Left ventricle myocardium inferior (tissue), 1 donor: ENCODE results near the gene CNGA3. TPM values are rescaled to one million over a fixed set of nuclear protein-coding genes. Genes with fewer than 3 reads are reported as not detected.

ENCODE experiments used
- DNase-seq: peaks from one replicate; pipeline ENCODE4 v3.0.0-alpha.2; 2020
- H3K27ac ChIP-seq: fragments of 200-600 bp; replicated peaks from 2 replicates; pipeline ENCODE4 v1.8.0; 2021
- H3K27me3 ChIP-seq: fragments of 200-600 bp; 2 replicates; pipeline ENCODE4 v1.8.0; 2021; ENCODE audit warnings: low read depth
- H3K36me3 ChIP-seq: fragments of 200-600 bp; 2 replicates; pipeline ENCODE4 v1.8.0; 2021
- H3K4me1 ChIP-seq: fragments of 200-600 bp; 2 replicates; pipeline ENCODE4 v1.8.0; 2021
- H3K4me3 ChIP-seq: fragments of 200-600 bp; 2 replicates; pipeline ENCODE4 v1.8.0; 2021; ENCODE audit warnings: mild to moderate bottlenecking, moderate library complexity
- H3K9me3 ChIP-seq: fragments of 200-600 bp; replicated peaks from 2 replicates; pipeline ENCODE4 v1.8.0; 2021
- CTCF ChIP-seq: fragments of 200-600 bp; IDR thresholded peaks from 2 replicates; pipeline ENCODE4 v1.8.0; 2021; ENCODE audit warnings: antibody characterized with exemption, mild to moderate bottlenecking, borderline replicate concordance
- intact Hi-C: fragments of 100-400 bp; cut with micrococcal nuclease; formaldehyde crosslinking; loops from one replicate; pipeline ENCODE4 v1.11.0; 2022
- total RNA-seq: library from RNA; stranded (reverse); fragmentation: NEBNext Ultra II Directional; extraction: Animal tissue kit (Norgen Biotek cat#: 25700); gene quantifications from one replicate; pipeline ENCODE4 v1.2.1, GENCODE V29; 2021
- donor health status: DM: no; HTN: yes; CAD: no; lungs with severe emphysema.

Gene CNGA3
- total RNA-seq, 1 donor from 2014 or later = not detected

- no peaks in the 10 kb centered on the region for H3K4me1 ChIP-seq
- no peaks in the 10 kb centered on the region for H3K36me3 ChIP-seq
- intact Hi-C loops = no loop called here
- peaks cover 41% of the 10 kb centered on the region for H3K27me3 ChIP-seq
- H3K27ac ChIP-seq = no peak overlapping the region
- DNase-seq = no peak
- no peak for TF ChIP-seq CTCF
- H3K4me3 ChIP-seq = no peak overlapping the region
- peaks cover 13% of the 10 kb centered on the region for H3K9me3 ChIP-seq
Measured at GRCh38 chr2:98372579-98372978, 26.3 kb downstream of the CNGA3 start.

- H3K36me3 ChIP-seq = no peaks in the 10 kb centered on the region
- no peak for DNase-seq
- H3K27ac ChIP-seq = no peak overlapping the region
- intact Hi-C loops = no loop called here
- H3K4me3 ChIP-seq = no peak overlapping the region
- H3K27me3 ChIP-seq = peaks cover 31% of the 10 kb centered on the region
- H3K4me1 ChIP-seq = peaks cover 14% of the 10 kb centered on the region
- TF ChIP-seq CTCF = no peak
- H3K9me3 ChIP-seq = no peaks in the 10 kb centered on the region
Measured at GRCh38 chr2:98374286-98374685, 28.0 kb downstream of the CNGA3 start.

- Histone ChIP-seq H3K4me1 (peaks cover 16% of the 10 kb centered on the region), H3K27ac (no peak overlapping the region), H3K36me3 (no peaks in the 10 kb centered on the region), H3K9me3 (no peaks in the 10 kb centered on the region), H3K27me3 (peaks cover 31% of the 10 kb centered on the region), H3K4me3 (no peak overlapping the region)
- DNase-seq = no peak
- TF ChIP-seq CTCF = no peak
- intact Hi-C loops = no loop called here
Measured at GRCh38 chr2:98374958-98375570, 28.8 kb downstream of the CNGA3 start.

GRCh38 chr2:98376301-98376910 lies 30.1 kb downstream of the CNGA3 start:
- Histone ChIP-seq H3K36me3 (no peaks in the 10 kb centered on the region), H3K4me3 (no peak overlapping the region), H3K4me1 (peaks cover 16% of the 10 kb centered on the region), H3K27ac (no peak overlapping the region), H3K27me3 (peaks cover 31% of the 10 kb centered on the region), H3K9me3 (no peaks in the 10 kb centered on the region)
- DNase-seq = no peak
- no peak for TF ChIP-seq CTCF
- intact Hi-C loops = no loop called here

GRCh38 chr2:98376996-98377395 lies 30.7 kb downstream of the CNGA3 start:
- DNase-seq = no peak
- no peak for TF ChIP-seq CTCF
- Histone ChIP-seq H3K27me3 (peaks cover 29% of the 10 kb centered on the region), H3K36me3 (no peaks in the 10 kb centered on the region), H3K4me1 (peaks cover 16% of the 10 kb centered on the region), H3K27ac (no peak overlapping the region), H3K9me3 (no peaks in the 10 kb centered on the region), H3K4me3 (no peak overlapping the region)
- intact Hi-C loops = no loop called here
